Cortex of kidney (tissue), 1 donor: ENCODE measurements around the gene CPNE7.
"Not testable (repeated sequence)": the region's sequence is repeated elsewhere in the genome, so short reads cannot be mapped to it uniquely, and the experiment has no call there.

Experiments
- DNase-seq: peaks from one replicate; lab custom pipeline; 2025; lab: John Stamatoyannopoulos, UW

CPNE7 gene

GRCh38 chr16:89567656-89568594, 7.6 kb upstream of the CPNE7 start:
- no peak for DNase-seq

DNA sequence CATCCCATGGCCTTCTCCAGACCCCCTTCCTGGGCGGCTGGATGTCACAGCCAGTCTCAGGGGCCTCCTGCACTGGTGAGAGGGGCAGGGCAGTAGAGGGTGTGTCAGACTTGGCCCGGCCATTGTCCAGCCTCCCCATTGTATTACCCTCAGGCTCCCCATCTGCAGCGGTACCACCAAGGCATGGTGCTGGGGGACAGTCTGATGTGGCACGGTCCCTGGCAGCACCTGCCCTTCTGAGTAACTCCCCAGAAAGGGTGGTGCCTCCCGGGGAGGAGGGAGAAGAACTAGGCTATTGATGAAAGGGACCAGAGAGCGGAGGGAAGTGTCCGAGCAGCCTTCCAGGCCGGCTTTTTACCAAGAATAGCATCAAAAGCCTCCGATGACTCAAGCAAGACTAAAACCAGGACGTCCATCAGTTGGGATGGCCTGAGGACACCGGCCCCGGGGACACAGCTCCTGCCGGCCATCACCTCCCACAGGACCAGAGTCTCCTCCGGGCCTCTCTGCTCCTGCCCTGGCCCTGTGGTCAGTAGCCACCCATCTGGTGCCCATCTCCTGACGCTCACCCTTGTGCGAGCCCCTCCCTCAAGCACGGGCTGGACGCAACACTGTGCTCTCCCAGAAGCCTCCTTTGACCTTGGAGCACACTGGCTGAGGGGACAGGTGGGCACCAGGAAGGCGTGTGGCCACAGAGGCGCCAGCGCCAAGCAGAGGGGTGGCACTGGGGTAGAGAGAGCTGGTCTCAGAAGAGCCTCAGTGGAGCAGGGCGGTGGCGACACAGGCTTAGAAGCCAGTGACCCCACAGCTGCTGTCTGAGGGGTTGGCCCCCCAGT, 5.8 kb upstream of the CPNE7 start:
- DNase-seq: no peak

DNA sequence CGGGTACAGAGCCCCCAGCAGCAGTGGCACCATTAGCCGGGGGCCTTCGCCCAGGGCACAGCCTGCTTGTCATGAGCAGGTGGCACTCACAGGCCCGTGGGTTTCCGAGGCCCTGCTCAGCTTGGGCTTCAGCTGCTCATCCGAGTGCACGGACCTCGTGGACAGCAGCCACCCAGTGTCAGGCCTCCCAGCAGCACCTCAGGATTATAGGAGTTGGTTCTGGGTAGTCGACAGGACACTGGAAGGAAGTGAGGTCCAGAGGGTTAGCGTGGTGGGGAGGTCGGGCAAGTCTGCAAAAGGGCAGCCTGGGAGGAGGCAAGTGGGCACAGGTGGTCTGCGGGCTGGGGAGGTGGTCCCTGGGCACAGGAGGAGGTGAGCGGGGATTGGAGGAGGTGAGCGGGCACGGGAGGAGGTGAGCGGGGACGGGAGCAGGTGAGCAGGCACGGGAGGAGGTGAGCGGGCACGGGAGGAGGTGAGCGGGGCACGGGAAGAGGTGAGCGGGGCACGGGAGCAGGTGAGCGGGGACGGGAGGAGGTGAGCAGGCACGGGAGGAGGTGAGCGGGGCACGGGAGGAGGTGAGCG, 5.1 kb upstream of the CPNE7 start:
- DNase-seq: no peak

- not testable (repeated sequence) for DNase-seq
Observed at GRCh38 chr16:89570983-89571598, 4.5 kb upstream of the CPNE7 start.

DNA sequence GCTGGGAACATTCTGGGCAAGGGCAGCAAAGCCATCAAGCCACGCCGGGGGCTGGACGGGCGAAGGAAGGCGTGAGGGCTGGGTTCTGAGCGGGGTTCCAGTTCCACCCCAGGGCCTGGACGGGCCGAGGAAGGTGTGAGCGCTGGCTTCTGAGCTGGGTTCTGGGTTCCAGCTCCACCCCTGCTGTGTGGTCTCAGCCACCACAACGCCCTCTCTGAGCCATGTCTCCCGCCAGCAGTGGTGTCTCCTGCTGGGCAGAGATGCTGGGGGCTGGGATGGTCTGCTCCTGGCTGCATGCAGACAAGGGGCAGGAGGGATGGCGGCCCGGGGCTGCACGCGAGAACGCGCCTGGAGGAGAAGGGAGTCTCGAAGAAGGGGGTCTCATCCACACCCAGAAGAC, 3.9 kb upstream of the CPNE7 start:
- no peak for DNase-seq

- DNase-seq: no peak
Observed at GRCh38 chr16:89572073-89572484, 3.5 kb upstream of the CPNE7 start.

DNA sequence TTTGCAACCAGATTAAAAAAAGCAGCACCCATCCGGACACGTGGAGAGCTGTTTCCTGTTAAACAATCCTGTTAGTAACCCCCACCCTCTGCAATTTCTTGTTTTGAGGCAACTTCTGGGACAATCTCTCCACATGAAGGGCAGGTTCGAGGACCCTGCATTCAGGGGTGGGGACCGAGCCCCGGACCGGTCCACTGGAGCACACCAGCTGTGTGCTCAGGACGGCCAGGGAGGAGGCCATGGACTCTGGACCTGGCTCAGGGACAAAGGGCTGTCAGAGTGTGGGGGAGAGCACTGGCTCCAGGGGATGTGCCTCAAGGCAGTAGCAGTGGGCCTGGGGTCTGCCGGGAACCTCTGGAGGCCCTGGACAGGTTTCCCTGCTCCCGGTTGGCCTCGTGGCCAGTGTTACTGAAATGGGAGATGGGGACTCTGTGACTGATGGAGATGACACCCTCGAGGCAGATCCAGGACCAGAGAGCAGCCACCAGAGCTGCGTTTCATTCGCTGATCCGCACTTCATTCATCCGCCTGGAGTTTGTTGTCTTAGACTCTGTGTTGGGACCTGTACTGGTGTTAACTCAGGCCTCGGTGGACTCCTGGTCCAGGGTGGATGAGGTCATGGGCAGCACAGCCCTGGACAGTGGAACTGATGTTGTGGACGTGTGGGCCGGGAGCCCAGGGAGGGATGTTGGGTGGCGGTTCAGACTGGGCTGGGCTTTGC, 2.9 kb upstream of the CPNE7 start:
- DNase-seq: no peak

- DNase-seq: no peak
Observed at GRCh38 chr16:89573826-89574680, 1.5 kb upstream of the CPNE7 start.

GRCh38 chr16:89574681-89575246, 794 bp upstream of the CPNE7 start:
- no peak for DNase-seq

GRCh38 chr16:89576153-89577054, 846 bp downstream of the CPNE7 start:
- DNase-seq: no peak

DNA sequence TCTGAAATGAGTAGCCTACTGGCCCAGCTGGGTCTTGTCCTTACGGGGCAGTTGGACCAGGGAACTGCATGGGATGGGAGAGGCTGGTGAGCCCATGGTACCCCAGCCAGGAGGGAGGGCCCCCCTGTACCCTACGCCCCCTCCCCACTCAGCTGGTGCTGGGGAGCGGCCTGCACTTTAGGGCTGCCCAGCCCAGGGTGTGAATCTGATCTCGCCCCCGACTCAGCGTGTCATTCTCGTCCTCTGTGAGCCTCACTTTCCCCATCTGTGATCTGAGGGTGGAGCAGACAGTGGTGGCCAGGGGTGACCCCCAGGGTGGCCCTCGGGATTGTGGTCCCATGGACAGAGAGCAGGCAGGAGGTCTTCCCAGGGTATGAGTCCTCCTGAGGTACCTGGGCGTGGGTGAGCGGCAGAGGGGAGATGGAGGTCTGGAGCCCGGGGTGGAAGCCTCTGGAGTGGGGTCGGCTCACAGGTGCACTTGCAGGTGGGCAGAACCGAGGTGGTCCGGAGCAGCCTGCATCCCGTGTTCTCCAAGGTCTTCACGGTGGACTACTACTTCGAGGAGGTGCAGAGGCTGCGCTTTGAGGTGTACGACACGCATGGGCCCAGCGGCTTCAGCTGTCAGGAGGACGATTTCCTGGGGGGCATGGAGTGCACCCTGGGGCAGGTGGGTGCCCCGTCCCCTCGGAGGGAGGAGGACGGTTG, 1.6 kb downstream of the CPNE7 start:
- no peak for DNase-seq

DNA sequence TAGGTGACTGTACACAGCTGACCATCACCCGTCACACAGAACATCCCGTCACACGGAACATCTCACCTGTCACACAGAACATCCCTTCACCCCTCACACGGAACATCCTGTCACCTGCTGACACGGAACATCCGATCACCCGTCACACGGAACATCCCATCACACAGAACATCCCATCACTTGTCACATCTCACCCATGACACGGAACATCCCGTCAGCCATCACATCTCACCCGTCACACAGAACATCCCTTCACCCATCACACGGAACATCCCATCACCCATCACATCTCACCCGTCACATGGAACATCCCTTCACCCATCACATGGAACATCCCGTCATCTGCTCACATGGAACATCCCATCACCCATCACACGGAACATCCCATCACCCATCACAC, 3.8 kb downstream of the CPNE7 start:
- DNase-seq: no peak

DNA sequence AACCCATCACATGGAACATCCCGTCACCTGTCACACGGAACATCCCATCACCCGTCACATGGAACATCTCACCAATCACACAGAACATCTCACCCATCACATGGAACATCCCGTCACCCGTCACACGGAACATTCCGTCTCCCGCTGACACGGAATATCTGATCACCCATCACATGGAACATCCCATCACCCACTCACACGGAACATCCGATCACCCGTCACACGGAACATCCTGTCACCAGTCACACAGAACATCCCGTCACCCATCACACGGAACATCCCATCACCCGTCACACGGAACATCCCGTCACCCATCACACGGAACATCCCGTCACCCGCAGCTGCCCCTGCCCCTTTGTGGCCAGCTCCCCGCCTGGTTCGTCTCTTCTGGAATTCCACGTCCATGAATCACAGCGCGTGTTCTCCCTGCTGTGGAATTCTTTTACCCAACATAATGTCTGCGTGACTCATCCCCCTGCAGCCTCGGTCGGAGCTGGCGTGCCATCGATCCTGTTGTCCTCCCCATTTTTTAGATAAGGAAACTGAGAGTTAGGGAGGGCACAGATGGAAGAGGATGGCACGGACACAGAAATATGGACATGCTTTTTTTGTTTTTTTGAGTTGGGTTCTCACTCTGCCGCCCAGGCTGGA, 5.6 kb downstream of the CPNE7 start:
- DNase-seq: no peak

GRCh38 chr16:89581861-89582563, 6.5 kb downstream of the CPNE7 start:
- DNase-seq: no peak

DNA sequence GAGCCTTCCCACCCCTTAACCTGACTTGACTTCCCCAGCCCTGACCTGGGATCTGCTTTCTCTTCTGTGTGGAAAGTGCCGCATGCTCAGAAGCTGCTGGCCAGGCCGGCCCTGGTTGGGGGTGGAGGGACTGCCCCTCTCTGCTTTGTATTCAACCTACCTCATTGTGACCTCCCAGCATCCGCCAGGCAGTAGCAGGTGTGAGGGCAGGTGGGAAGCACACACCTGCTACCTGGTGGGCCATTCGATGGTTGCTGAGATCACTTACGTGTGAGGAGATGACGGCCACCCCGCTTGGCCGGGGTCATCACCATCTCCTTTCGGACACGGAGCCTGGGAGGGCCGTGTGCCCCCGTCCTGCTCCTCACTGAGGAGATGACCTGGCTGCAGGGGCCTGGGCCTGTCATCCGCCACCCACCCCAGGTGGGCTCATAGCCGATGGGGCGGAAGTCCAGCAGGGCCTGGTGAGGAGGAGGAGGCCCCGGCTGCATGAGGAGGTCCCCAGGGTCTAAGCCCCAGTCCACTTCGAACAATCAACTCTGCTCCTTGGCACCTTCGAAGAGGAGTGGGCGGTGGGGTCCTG, 7.1 kb downstream of the CPNE7 start:
- no peak for DNase-seq

DNA sequence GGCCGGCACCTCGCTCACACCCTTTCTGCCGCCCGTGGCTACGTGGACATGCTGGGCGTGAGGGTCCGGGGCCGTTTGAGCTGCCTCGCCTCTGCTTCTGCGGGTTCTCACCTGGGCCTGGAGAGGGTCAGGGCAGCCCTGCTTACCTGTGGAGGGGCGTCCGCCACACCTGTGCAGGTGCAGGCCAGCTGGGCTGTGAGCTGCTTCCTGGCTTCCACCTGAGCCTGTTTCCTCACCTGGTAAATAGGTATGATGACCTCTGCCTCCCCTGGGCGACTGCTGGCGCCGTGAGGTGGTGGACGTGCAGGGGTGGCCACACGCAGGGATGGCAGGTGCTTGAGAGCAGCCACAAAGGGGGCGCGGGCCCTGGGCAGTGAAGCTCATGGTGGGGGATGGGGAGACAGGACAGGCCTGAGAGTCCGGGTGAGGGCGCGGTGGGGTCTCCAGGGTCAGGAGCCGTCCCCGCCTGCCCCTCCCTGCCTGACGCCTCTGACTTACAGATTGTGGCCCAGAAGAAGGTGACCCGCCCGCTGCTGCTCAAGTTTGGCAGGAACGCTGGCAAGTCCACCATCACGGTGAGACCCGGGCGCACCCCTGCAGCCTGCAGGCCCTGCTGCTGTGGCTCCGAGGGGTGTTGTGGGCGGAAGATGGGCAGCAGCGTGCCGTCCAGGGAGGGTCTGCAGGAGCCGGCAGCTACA, 7.8 kb downstream of the CPNE7 start:
- DNase-seq: no peak
